Upper lobe of left lung (tissue), 6 donors: Measurements from ENCODE around the gene RHOC. TPM values are rescaled to one million over a fixed set of nuclear protein-coding genes. Genes with fewer than 3 reads are reported as not detected.

Source experiments
- ATAC-seq, 2 donors: fragments of 200-7000 bp; cut with Tn5 transposase; one replicate each; pipeline ENCODE4 v1.9.1; 2022; ENCODE audit warnings: mild to moderate bottlenecking in 2 of 2, moderate library complexity in 2 of 2; ENCODE audit not compliant: low FRiP score in 2 of 2
- DNase-seq, 2 donors: peaks; one replicate each; pipeline ENCODE4 v3.0.0-alpha.2; 2019 to 2020
- H3K27ac ChIP-seq, 4 donors: fragments of 200-600 bp; sonication (generic); one replicate each; pipeline ENCODE4 v1.5.1; 2016 to 2019
- H3K27me3 ChIP-seq, 4 donors: fragments of 200-600 bp; sonication (generic); one replicate each; pipeline ENCODE4 v1.5.1; 2017 to 2019
- H3K36me3 ChIP-seq, 4 donors: fragments of 200-600 bp; sonication (generic); one replicate each; pipeline ENCODE4 v1.5.1; 2016 to 2019
- H3K4me1 ChIP-seq, 4 donors: fragments of 200-600 bp; sonication (generic); one replicate each; pipeline ENCODE4 v1.5.1; 2018 to 2019
- H3K4me3 ChIP-seq, 4 donors: fragments of 200-600 bp; sonication (generic); one replicate each; pipeline ENCODE4 v1.5.1; 2017 to 2019; ENCODE audit warnings: mild to moderate bottlenecking in 2 of 4, moderate library complexity in 1 of 4
- H3K9me3 ChIP-seq, 4 donors: fragments of 200-600 bp; sonication (generic); one replicate each; pipeline ENCODE4 v1.5.1; 2018 to 2019
- CTCF ChIP-seq, 6 experiments: fragments of 450-650 bp in 4 of 6; fragments of 200-600 bp in 2 of 6; sonication (generic) in 2 of 6; IDR thresholded peaks; one replicate each; pipeline ENCODE4 v1.5.1; 2016 to 2019; ENCODE audit warnings: antibody characterized with exemption in 6 of 6
- EP300 ChIP-seq, 4 donors: sonication (generic); formaldehyde crosslinking; IDR thresholded peaks; one replicate each; pipeline ENCODE4 v1.5.1; 2017; ENCODE audit warnings: antibody characterized with exemption in 4 of 4, control low read depth in 2 of 4
- POLR2A ChIP-seq, 4 donors: fragments of 450-650 bp; IDR thresholded peaks; one replicate each; pipeline ENCODE4 v1.5.1; 2016 to 2017; ENCODE audit warnings: antibody characterized with exemption in 4 of 4, mild to moderate bottlenecking in 2 of 4
- POLR2AphosphoS5 ChIP-seq, 2 donors: sonication (generic); formaldehyde crosslinking; IDR thresholded peaks; one replicate each; pipeline ENCODE4 v1.5.1; 2017; ENCODE audit warnings: antibody characterized with exemption in 2 of 2
- WGBS, 2 donors: methylation state at CpG; one replicate each; pipeline ENCODE4 v1.1.5; 2017 to 2018; 5-methylcytosine and 5-hydroxymethylcytosine counted together
- total RNA-seq, 6 donors: library from RNA; depleted of rRNA in 4 of 6; stranded (reverse); fragments of >200 nt in 4 of 6; gene quantifications; one replicate each; pipeline versions ENCODE4 v1.1.0 to v1.2.1, GENCODE V29; 2016 to 2021
- donor health status: DM: no; HTN: no; CAD: no; lungs with moderate emphysema.
- donor health status: DM: no; HTN: yes; CAD: no; lungs with severe emphysema.

The RHOC gene
- total RNA-seq, 6 donors from 2014 or later = 80.9 to 218 (median 132) TPM

DNA sequence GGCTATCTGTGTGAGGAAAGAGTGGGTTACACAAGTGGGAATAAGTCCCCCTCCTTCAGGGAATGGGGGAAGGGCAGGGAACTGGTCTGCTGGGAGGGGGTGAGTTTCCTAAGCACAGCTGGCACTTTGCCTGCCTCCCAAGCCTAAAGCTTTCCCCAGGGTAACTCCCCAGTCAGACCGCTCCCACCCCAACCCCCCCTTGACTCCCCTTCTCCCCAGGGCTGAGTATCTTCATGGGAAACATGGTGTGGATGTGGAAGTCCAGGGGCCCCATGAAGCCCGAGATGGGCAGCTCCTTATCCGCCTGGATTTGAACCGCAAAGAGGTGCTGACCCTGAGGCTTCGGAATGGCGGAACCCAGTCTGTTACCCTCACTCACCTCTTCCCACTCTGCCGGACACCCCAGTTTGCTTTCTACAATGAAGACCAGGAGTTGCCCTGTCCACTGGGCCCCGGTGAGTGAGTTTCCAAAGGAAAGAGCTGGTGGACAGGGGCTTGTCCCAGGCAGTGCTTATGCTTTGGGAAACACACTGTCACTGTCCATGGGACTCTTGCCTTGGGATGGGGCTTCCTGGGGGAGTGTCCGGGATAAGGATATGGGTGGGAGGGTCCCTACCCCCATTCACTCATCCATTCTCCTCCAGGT, 17.6 kb downstream of the RHOC start:
- ATAC-seq = no peak
- TF ChIP-seq EP300 (IDR thresholded peaks at IDR 0.05) = no peak
- no peak for TF ChIP-seq POLR2AphosphoS5 (IDR thresholded peaks at IDR 0.05)
- no peak for TF ChIP-seq CTCF (IDR thresholded peaks at IDR 0.05)
- no peak for TF ChIP-seq POLR2A (IDR thresholded peaks at IDR 0.05)
- no peak overlapping the region for H3K27ac ChIP-seq
- H3K36me3 ChIP-seq = peaks cover 4 to 53% (median 31%) of the 10 kb centered on the region in 4 donors
- no peak for DNase-seq
- no peaks in the 10 kb centered on the region for H3K9me3 ChIP-seq
- WGBS, 2 donors = 94 to 98% methylated on average over 8 to 9 of the region's 9 CpGs
- no peak overlapping the region for H3K4me3 ChIP-seq
- H3K27me3 ChIP-seq = no peaks in the 10 kb centered on the region
- H3K4me1 ChIP-seq = peaks cover 0 to 7% (median 0%) of the 10 kb centered on the region in 4 donors

GRCh38 chr1:112688781-112689193, 18.1 kb downstream of the RHOC start:
- Histone ChIP-seq H3K27me3 (no peaks in the 10 kb centered on the region), H3K4me3 (no peak overlapping the region), H3K27ac (peak overlapping the region in 2 of 4 donors; percentile 22 to 24), H3K36me3 (peaks cover 4 to 48% (median 26%) of the 10 kb centered on the region in 4 donors), H3K4me1 (peaks cover 0 to 7% (median 0%) of the 10 kb centered on the region in 4 donors), H3K9me3 (no peaks in the 10 kb centered on the region)
- TF ChIP-seq POLR2AphosphoS5 (IDR thresholded peaks at IDR 0.05) = no peak
- TF ChIP-seq POLR2A (IDR thresholded peaks at IDR 0.05) = no peak
- TF ChIP-seq CTCF (IDR thresholded peaks at IDR 0.05) = no peak
- no peak for TF ChIP-seq EP300 (IDR thresholded peaks at IDR 0.05)
- DNase-seq (no peak), ATAC-seq (no peak)
- WGBS, 2 donors = 83 to 95% methylated on average over 10 to 13 of the region's 13 CpGs

GRCh38 chr1:112687785-112688496, 19.0 kb downstream of the RHOC start:
- H3K4me3 ChIP-seq = no peak overlapping the region
- peaks cover 0 to 7% (median 0%) of the 10 kb centered on the region in 4 donors for H3K4me1 ChIP-seq
- no peak for ATAC-seq
- no peaks in the 10 kb centered on the region for H3K27me3 ChIP-seq
- H3K9me3 ChIP-seq = no peaks in the 10 kb centered on the region
- H3K27ac ChIP-seq = peak overlapping the region in 2 of 4 donors; percentile 22 to 24
- no peak for DNase-seq
- 83 to 92% methylated on average over 13 of the region's 13 CpGs for WGBS, 2 donors
- no peak for TF ChIP-seq POLR2A (IDR thresholded peaks at IDR 0.05)
- no peak for TF ChIP-seq POLR2AphosphoS5 (IDR thresholded peaks at IDR 0.05)
- no peak for TF ChIP-seq EP300 (IDR thresholded peaks at IDR 0.05)
- TF ChIP-seq CTCF (IDR thresholded peaks at IDR 0.05) = no peak
- peaks cover 4 to 39% (median 19%) of the 10 kb centered on the region in 4 donors for H3K36me3 ChIP-seq

DNA sequence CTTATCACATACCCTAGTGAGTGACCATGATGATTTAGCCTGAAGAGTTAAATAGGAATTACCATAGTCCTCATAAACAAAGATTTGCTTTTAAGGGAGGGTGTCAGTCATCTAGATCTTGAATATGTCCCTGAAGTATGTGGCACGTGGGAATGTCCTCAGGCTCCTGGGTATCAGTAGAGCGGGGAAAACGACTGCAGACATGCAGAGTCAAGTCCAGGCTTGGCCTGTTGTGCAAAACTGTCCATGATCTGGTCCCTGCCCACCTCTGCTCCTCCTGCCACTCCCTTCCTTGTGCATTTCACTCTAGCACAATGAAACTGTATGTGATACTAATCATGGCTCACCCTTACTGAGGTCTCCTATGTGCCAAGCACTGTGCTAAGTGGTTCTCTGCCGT, 19.6 kb downstream of the RHOC start:
- H3K27me3 ChIP-seq = no peaks in the 10 kb centered on the region
- H3K36me3 ChIP-seq = peaks cover 4 to 33% (median 14%) of the 10 kb centered on the region in 4 donors
- WGBS, 2 donors = 72 to 78% methylated on average over 4 of the region's 4 CpGs
- H3K9me3 ChIP-seq = no peaks in the 10 kb centered on the region
- ATAC-seq = no peak
- H3K4me1 ChIP-seq = peaks cover 0 to 7% (median 0%) of the 10 kb centered on the region in 4 donors
- TF ChIP-seq EP300 (IDR thresholded peaks at IDR 0.05) (no peak), POLR2AphosphoS5 (IDR thresholded peaks at IDR 0.05) (no peak), POLR2A (IDR thresholded peaks at IDR 0.05) (no peak), CTCF (IDR thresholded peaks at IDR 0.05) (no peak)
- no peak overlapping the region for H3K4me3 ChIP-seq
- no peak for DNase-seq
- H3K27ac ChIP-seq = no peak overlapping the region
